GDM1 (cell line): ENCODE data around the gene SLC66A1.
A peak's percentile ranks its signal among the peaks of the same experiment; 100 is the strongest.

ENCODE experiments used
- DNase-seq: peaks from one replicate; lab custom pipeline; 2025; lab: John Stamatoyannopoulos, UW

Gene SLC66A1

DNA sequence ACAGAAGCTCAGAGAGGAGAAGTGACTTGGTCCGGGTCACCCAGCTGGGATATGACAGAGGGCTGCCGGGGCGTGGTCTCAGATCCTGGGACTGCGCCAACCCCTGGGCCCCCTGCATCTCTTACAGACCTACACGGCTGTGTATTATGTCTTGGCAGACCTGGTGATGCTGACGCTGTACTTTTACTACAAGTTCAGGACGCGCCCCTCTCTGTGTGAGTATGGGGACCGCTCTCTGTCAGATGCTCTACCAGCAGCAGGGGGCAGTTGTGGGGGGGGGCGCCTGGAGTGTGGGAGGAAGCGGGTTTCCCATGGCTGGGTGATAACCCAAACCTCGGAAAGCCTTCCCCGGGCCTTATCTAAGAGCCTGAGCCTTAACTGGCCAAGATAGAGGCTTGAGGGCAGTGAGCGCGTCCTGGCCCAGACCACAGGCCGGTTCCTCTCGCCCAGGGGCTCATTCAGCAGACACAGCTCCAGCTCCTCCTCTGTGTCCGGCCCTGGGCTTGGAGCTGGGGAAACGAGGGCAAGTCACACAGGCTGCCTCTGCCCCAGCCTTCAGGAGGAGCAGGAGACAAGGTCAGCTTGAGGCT, 13.3 kb downstream of the SLC66A1 start:
- peak; percentile 34 for DNase-seq

DNA sequence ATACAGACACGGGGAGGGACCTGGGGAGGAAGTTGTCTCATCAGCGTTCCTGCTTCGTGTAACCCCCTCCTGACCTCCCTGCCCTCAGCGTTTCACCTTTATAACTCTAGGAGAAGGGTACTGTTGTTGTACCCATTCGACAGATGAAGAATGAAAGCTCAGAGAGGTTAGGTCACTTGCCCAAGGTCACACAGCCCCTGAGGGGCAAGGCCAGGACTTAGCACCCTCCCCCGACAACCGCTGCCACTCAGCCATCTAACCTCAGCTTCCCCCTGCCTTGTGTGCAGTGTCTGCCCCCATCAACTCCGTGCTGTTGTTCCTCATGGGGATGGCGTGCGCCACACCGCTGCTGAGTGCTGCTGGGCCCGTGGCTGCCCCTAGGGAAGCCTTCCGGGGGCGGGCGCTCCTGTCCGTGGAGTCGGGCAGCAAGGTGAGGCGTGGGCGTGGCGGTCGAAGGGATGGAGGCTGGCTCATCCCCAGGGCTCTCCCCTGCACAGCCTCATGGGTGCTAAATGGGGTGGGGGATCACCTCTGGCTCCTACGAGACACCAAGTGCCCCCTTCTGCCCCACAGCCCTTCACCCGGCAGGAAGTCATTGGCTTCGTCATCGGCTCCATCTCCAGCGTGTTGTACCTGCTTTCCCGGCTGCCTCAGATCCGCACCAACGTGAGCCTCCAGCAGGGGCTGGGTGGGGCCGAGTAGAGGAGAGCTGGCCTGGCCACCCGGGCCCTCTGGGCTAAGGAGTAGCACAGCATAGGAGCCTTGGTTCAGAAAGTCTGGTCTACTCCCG, 14.0 kb downstream of the SLC66A1 start:
- peak; percentile 34 for DNase-seq

DNA sequence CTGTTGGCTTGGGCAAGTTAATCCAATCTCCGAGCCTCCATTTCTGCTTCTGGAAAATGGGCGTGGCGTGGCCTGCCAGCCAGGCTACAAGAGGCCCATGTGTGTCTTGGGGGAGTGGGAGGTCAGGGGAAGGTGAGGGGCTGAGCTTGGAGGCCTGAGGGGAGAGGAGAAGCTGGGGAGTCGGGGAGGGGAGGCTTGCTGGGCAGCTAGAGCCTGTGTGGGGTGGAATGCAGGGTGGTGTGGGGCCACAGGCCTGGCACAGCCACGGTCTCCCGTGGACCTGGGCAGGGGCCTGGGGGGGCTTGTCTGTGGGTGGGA, 14.6 kb downstream of the SLC66A1 start:
- DNase-seq: no peak

DNA sequence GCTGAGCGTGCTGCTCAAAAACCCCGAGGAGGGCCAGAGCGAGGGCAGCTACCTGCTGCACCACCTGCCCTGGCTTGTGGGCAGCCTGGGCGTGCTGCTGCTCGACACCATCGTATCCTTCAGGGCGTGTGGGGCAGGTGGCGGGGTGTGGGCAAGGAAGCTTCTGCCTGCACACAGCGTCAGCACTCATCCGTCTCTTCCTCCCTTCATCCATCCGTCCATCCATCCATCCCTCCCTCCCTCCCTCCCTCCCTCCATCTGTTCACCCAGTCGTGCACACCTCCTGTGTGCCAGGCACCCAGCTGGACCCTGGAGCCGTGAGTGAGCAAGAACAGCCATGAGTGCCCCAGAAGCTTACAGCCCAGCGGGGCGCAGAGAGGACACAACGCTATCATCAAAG, 15.2 kb downstream of the SLC66A1 start:
- DNase-seq: no peak

DNA sequence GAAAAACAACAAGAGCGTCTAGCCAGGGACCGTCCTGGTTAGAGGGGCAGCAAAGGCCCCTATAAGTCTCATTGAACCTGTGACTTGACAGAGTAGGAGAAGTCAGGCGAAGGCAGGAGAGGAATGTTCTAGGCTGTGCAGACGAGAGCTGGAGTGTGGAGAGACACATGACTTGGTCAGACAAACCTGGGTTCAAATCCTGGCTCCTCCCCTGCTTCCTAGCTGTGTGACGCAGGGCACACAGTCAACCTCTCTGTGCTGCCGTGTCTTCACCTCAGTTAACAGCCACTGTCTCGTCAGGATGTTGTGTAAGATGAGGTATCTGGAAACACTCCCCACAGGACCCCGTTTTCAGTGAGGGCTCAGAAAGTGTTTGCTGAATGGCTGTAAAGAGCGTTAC, 15.6 kb downstream of the SLC66A1 start:
- no peak for DNase-seq

DNA sequence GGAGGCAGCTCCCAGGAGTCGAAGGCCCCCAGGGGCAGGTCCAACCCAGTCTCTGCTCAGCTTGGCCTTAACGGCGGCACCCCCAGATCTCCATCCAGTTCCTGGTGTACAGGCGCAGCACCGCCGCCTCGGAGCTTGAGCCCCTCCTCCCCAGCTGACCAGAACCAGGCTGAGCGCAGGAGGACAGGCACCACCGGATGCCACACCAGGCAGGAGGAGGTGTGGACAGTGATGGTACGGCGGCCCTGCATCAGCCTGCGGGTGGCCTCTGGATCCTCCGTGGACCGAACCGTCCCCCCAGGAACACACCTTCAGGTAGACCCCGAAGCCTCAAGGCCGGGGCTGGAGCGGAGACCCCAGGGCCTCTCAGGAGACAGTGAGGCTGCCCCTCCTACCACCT, 16.4 kb downstream of the SLC66A1 start:
- no peak for DNase-seq

DNA sequence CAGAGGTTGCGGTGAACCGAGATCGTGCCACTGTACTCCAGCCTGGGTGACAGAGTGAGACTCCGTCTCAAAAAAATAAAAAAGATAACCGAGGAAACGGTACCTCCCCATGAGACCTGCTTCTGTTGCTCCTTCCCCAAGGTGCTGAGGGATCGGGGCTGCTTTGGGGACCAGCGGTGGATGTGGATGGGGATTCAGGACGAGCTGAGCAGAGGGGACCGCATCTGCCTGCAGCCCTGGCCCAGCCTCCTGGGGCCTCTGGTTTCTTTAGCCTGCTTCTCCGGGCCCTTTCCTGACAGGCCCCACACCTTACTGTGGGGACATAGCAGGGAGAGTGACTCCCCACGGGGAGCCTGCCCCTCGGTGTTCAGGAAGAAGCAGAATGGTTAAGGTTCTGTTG, 17.1 kb downstream of the SLC66A1 start:
- no peak for DNase-seq

DNA sequence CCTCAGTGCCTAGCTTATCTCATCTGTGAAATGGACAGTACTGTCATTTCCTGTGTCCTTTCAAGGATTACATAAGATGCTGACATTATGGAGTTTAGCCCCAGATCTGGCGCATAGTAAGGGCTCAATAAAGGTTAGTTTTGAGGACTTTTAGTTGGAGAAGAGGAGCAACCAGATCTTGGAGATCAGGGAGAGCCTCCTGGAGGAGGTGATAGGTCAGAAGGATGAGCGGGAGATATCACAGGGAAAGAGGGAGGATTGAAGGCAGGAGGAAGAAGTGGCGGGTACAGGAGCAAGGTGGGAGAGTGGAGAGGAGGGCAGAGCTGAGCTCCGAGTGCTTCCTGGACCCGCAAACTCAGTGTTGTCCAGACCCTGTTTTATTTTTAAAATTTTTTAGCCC, 17.5 kb downstream of the SLC66A1 start:
- DNase-seq: no peak

DNA sequence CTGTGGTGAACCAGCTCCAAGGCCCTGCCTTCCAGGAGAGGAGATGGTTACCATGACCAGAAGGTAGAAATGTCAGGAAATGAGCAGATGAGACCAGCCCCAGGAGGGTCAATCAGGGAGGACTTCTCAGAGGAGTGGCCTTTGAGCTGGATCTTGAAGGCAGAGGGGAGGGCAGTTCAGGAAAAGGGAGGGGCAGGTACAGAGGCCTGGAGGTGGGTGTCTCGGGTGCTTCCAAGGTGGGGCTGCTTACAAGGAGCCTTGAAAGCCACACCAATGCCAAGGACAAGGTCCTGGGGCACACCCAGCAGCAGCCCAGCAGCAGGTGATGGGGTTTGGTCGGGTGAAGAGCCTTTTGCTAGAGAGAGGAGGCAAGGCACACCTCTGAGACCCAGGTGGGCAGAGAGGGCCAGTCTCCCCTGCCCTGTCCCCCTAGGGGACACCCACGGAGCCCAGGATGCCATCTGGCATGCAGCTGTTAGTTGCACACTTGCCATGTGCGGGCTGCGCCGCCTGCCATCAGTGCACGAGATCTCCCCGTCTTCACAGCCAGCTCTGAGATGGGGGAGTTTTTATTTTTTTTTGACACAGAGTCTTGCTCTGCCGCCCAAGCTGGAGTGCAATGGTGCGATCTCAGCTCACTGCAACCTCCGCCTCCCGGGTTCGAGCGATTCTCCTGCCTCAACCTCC, 18.5 kb downstream of the SLC66A1 start:
- no peak for DNase-seq

DNA sequence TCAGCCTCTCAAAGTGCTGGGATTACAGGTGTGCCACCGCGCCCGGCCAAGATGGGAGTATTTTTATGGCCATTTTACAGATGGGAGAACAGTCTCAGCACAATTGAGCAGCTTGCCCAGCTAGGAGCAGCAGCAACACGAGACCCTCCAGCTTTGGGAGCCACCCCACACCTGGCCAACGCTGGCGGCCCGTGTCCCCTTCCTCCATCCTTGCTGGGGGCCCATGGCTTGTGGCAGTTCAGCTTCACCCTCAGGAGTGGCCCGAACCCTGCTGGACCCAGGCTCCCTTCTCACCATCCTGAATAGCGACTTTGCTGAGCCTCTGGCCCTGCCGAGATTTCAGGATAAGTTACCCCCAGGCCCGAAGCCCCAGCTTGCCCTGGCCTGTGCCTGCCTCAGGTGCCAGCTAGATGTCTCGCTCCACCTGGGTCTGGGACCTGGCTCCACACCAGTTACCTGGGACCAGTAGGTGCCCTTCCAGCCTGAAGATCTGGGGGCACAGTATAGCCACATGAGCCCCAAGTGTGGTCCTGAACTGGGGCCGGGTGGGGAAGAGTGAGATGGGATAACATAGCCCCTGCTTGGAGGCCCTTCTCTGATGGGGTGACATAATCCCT, 19.2 kb downstream of the SLC66A1 start:
- DNase-seq: no peak

DNA sequence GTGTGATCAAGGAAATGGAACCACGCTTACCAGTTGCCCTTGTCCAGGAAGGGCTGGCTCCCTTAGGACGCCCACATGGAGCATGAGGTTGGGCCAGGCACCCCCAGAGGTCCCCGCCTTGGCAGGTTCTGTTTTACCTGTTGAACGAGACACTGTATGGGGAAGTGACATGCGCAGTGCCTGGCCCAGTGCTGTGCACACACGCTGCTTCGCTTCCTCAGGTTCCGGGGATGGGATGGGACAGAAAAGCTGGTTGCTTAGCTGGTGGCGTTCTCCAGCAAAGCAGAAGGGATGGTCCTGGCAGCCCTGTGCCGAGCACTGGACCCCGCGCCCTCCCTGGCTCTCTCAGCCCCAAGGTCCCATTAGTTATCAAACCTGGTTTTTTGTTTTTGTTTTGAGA, 20.7 kb downstream of the SLC66A1 start:
- DNase-seq: no peak

DNA sequence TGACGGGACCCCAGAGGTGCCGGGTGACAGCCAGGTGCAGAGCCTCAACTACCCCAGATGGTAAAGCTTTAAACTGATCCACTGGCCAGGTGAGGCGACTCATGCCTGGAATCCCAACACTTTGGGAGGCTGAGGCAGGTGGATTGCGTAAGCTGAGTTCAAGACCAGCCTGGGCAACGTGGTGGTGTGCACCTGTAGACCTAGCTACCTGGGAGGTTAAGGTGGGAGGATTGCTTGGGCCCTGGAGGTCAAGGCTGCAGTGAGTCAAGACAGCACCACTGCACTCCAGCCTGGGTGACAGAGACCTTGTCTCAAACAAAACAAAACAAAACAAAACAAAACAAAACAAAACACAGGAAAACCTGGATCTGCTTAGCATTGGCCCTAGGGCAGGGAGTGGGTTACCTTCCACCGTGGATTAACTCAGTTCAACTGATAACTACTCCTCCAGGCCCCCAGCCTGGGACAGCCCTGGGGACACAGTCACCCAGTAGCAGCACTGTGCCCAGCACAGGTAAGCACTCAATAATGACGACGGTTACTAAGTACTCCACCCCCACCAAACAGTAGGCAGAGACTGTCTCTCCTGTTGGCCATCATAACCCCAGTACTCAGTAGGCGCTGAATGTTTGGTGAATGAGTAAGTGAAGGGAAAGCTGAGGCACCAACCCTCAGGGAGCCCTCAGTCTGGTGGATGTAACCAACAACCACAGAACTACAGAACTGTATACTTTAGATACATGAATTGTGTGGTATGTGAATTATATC, 21.6 kb downstream of the SLC66A1 start:
- no peak for DNase-seq

DNA sequence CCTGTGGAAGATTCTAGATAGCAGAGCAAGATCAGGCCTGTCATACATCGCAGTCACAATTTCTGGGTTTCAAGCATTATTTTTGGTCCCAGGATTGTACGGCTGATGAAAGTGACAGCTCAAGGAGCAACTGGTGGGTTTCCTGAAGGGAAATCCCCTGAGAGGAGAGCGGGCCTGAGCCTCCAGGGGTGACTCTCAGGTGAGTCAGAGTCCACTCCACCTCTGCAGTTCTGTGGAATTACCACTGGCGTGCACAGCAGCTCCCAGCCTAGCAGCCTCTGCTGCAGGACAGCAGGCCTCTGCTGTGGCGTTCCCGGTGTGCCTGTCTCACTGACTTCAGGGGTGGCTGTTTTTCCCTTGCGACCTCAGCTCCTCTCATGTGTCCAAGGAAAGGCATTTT, 24.4 kb downstream of the SLC66A1 start:
- no peak for DNase-seq

DNA sequence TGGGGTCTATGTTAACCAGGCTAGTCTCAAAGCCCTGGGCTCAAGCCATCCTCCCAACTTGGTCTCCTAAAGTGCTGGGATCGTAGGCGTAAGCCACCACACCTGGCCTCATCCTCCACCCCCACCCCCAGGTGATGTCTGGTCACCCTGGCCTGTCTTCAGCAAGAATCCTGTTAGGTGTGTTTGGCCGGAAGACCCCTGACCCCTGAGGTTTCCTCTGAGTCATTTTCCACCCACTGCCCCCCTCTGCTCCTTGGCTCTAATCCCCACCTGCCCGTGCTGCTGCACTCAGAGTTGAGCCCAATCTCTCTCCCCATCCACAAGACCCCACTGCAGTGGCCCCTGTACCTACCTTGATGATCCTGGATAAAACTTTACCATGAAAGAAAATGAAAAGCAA, 25.2 kb downstream of the SLC66A1 start:
- DNase-seq: no peak

DNA sequence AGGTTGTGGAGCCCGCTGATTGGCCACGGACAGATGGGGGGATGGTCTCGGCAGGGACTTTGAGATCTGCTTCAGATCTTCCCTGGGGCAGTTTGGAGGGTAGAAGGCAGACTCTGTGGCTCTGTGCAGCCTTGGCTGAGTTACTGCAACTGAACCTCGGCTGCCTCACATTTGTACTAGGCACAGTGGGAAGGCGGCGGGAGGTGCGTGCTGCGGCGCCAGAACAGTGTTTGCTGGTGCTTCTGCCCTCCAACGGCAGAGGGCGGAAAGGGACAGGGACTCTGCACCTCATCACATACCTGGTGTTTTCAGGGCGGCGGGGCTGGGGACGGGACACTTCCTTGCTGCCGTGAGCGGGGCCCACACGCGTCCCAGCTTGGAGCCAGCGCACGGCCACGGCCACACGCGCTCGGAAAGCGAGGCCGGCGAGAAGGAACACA, 26.2 kb downstream of the SLC66A1 start:
- no peak for DNase-seq

DNA sequence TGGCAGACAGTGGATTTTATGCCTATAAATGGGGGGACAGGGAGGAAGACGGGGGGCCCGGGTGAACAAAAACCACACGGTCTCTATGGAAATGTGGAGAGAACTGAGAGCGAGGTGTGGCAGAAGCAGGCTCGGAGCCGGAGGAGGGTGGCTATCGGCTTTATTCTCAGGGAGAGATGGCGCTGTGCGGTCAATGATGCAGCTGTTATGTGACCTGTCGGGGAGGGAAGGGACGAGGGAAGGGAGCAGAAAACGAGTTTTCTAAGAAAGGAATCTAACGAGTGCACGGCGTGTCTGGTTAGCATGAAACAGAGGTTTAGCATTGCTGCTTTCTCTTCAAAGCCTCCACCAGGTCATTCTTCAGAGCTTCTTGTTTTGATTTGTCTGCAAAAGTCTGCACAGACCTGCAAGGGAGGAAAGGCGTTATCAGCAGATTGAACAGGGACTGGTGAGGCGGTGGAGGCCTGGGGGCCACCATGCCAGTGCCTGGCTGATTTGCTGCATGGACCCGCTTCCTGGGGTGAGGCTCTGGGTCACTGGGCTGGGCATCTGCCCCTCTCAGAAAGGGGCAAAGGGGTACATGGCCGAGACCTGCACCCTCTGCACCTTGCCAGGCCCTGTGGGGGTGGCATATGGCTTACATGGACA, 27.2 kb downstream of the SLC66A1 start:
- DNase-seq: no peak

DNA sequence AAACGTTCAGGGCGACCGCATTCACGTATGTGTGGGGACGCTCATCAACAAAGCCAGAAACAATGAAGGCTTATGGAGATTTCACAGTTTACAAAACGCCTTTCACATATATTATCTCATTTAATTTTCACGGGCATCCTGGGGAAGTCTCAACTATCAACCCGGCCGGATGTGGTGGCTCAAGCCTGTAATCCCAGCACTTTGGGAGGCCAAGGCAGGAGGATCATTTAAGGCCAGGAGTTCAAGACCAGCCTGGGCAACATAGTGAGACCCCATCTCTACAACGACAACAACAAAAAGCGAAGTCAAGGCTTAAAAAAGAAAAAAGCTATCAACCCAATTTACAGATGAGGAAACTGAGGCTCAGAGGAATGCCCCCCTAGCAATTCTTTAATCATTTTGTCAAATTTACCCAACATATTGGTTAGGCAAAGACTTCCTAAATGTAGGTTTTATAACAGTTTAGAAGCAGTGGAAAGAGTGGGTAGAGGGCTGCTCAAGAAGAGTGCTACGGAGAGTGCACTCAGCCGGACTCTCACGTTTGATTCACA, 28.3 kb downstream of the SLC66A1 start:
- no peak for DNase-seq

DNA sequence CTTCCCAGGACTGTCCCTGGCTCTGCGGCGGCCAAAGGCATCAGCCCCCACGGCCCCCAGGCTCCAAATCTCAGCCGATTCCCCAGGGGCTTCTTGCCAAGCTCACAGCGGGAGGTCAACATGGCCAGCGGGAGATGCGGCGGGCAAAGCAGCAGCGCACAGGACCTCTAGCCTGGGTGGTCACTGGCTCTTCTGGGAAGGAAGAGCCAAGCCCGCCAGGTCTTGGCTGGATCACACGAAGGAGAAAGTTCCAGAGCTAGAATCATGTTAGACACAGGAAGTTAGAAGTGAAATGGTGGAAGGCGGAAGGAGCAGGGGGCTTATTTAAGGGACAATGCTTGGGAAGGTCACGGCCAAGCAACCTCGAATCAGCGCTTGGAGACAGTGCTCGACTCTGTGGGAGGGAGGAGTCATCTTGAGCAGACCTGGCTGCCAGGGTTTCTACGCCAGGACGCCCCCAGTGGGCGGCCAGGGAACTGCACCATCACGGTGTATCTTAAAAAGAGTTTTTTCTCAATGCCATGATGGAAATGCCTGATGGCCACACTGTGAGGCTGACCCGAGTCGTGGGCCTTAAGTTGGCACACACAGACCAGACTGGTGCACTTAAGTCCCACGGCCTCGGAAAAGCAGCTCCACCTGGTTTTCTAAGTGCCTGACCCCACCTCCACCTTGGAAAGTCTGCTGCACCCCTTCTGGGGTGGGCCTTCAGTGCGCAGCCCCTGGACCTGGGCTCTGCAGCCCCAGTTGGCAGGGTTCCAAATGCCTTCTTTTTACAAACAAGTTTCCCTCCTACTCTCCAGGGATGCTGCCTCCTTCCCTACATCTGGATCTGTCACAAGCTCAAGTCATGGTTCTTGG, 29.3 kb downstream of the SLC66A1 start:
- DNase-seq: peak; percentile 31

DNA sequence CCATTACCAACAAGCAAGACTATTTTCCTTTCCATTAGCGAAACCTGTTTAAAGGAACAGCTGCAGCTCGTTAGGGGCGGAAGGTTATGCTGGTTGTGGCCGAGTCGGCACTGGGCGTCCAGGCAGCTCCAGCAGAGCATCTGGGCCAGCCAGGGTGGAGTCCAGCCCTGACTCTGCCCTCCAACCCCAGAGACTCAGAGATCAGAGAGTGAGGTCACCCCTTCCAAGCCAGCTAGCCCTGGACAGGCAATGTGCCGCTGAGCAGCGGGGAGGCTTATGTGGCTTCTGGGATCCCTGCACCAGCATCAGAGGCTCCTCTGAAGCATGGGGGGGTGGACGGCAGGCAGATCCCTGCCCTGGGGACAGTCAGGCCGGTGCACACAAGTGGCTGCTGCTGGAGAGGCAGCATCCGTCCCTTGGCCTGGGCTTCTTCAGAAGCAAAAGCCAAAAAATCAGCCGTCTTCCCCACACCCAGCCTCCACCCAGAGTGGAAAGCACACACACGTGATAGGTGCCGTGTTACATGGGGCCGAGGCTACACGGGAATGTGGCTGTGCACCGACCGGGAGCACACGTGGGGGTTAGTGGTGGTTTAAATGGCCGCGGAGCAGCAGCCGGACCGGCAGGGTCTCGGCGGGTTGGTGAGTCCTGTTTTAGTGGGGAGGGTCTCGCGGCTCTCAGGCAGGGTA, 30.1 kb downstream of the SLC66A1 start:
- no peak for DNase-seq
